ENCODE measurements around the gene RNASE4.
A peak's percentile ranks its signal among the peaks of the same experiment; 100 is the strongest.

DNA sequence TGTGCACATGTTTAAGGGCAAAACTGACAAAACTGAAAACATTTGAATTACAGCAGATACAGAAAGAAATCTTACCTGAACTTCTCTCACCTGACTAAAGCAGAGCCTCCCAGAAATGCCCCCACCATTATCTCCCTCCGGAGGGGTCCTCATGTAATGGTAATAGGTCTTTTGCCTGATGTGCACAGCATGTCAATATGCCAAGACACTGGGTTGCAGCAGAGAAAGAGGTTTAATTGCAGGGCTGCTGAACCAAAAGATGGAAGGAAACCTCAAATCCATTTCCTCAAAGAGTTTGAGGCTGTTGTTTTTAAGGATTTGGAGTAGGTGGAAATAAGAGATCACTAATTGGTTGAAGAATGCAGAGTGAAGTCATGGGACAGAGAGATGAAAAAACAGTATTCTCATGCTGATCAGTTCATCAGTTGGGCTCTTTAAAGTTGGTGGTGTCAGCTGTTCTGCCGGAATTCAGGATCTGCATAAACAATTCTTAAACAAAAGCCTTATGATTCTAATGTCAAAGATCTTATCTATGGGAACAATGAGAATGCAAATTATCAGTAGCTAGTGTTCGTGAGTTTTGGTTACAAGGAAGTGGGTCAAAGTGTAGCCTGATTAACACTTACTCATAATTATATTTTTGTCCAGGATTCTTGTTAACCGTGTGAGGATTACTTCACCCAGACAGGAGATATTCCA, 22.4 kb downstream of the RNASE4 start:
- TF ChIP-seq MYC (IDR thresholded peaks at IDR 0.05; ENCODE audit: low read depth, low read length), result no peak
- TF ChIP-seq, protein P1, sequence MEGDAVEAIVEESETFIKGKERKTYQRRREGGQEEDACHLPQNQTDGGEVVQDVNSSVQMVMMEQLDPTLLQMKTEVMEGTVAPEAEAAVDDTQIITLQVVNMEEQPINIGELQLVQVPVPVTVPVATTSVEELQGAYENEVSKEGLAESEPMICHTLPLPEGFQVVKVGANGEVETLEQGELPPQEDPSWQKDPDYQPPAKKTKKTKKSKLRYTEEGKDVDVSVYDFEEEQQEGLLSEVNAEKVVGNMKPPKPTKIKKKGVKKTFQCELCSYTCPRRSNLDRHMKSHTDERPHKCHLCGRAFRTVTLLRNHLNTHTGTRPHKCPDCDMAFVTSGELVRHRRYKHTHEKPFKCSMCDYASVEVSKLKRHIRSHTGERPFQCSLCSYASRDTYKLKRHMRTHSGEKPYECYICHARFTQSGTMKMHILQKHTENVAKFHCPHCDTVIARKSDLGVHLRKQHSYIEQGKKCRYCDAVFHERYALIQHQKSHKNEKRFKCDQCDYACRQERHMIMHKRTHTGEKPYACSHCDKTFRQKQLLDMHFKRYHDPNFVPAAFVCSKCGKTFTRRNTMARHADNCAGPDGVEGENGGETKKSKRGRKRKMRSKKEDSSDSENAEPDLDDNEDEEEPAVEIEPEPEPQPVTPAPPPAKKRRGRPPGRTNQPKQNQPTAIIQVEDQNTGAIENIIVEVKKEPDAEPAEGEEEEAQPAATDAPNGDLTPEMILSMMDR (IDR thresholded peaks at IDR 0.05; ENCODE audit: extremely low read depth in 1 of 2, insufficient read depth in 1 of 2, low read depth in 1 of 2, low read length in 2 of 2), result no peak
- TF ChIP-seq FOS (IDR thresholded peaks at IDR 0.05; ENCODE audit: borderline replicate concordance, insufficient read depth, low read length), result peak; percentile 40
- TF ChIP-seq POLR2A (IDR thresholded peaks at IDR 0.05; ENCODE audit: low read depth, low read length), result no peak
- no peak for TF ChIP-seq POLR2AphosphoS5 (IDR thresholded peaks at IDR 0.05; ENCODE audit: insufficient read depth, low read depth, low read length)
- TF ChIP-seq EZH2 (IDR thresholded peaks at IDR 0.05; ENCODE audit: borderline replicate concordance, low read depth, low read length, severe bottlenecking), result no peak
- TF ChIP-seq, protein P2, sequence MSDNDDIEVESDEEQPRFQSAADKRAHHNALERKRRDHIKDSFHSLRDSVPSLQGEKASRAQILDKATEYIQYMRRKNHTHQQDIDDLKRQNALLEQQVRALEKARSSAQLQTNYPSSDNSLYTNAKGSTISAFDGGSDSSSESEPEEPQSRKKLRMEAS (IDR thresholded peaks at IDR 0.05; ENCODE audit: insufficient read depth, insufficient read length), result no peak
